ENCODE results near the gene ERV3-1.
"Not testable (repeated sequence)": the region's sequence is repeated elsewhere in the genome, so short reads cannot be mapped to it uniquely, and the experiment has no call there.

ERV3-1 gene

GRCh38 chr7:64944667-64945502 is 61.6 kb downstream of the ERV3-1 start:
- DNase-seq (ENCODE audit: low spot score in 2 of 2); in situ Hi-C loops (cut with MboI; ENCODE audit: low sequenced_read_pairs); H3K36me3 ChIP-seq (replicated peaks); H3K4me1 ChIP-seq; H3K9me3 ChIP-seq; H3K4me3 ChIP-seq; H3K27me3 ChIP-seq (ENCODE audit: low read depth): not testable (repeated sequence)
